Measurements from ENCODE around the gene PRR20B.

DNA sequence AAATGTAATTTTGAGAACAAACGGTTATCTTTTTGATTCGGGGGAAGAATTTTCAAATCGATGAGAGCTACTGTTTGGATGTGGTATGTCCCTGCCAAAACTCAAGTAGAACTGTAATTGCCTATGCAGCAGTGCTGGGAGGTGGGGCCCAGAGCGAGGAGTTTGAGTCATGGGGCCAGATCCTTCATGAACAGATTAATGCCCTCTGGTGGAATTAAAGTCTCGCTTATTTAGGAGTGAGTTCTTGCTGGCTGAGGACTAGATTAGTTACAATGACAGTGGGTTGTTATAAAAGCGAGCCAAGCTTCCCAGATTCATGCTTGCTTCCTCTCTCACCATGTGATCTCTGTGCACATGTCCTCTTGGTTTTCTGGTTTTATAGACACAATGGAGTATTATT, 18.4 kb upstream of the PRR20B start:
- TF ChIP-seq, protein P1, sequence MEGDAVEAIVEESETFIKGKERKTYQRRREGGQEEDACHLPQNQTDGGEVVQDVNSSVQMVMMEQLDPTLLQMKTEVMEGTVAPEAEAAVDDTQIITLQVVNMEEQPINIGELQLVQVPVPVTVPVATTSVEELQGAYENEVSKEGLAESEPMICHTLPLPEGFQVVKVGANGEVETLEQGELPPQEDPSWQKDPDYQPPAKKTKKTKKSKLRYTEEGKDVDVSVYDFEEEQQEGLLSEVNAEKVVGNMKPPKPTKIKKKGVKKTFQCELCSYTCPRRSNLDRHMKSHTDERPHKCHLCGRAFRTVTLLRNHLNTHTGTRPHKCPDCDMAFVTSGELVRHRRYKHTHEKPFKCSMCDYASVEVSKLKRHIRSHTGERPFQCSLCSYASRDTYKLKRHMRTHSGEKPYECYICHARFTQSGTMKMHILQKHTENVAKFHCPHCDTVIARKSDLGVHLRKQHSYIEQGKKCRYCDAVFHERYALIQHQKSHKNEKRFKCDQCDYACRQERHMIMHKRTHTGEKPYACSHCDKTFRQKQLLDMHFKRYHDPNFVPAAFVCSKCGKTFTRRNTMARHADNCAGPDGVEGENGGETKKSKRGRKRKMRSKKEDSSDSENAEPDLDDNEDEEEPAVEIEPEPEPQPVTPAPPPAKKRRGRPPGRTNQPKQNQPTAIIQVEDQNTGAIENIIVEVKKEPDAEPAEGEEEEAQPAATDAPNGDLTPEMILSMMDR (IDR thresholded peaks at IDR 0.05; ENCODE audit: insufficient read depth, low read length, poor library complexity, severe bottlenecking), result no peak
- no peak for TF ChIP-seq EZH2phosphoT487 (conservative IDR thresholded peaks at IDR 0.05; ENCODE audit: low read length)

Measured in SU-DHL-6 (cell line).